Esophagus squamous epithelium (tissue), 5 donors: ENCODE data around the gene TMED10. TPM values are rescaled to one million over a fixed set of nuclear protein-coding genes. Genes with fewer than 3 reads are reported as not detected.

Experiments
- DNase-seq: peaks from one replicate; lab custom pipeline; 2025; lab: John Stamatoyannopoulos, UW
- H3K27ac ChIP-seq, 4 donors: fragments of 200-600 bp; sonication (generic); one replicate each; pipeline ENCODE4 v1.5.1; 2016 to 2019; ENCODE audit warnings: mild to moderate bottlenecking in 1 of 4
- H3K27me3 ChIP-seq, 4 donors: fragments of 200-600 bp; sonication (generic); 1 replicate in 3 of 4; 2 replicates in 1 of 4; pipeline versions ENCODE4 v1.5.1 to v1.6.0; 2017 to 2021; ENCODE audit warnings: antibody characterized with exemption in 1 of 4
- H3K36me3 ChIP-seq, 3 donors: fragments of 200-600 bp; sonication (generic); one replicate each; pipeline ENCODE4 v1.5.1; 2016 to 2019
- H3K4me1 ChIP-seq, 3 donors: fragments of 200-600 bp; sonication (generic); one replicate each; pipeline ENCODE4 v1.5.1; 2017 to 2019
- H3K4me3 ChIP-seq, 4 donors: fragments of 200-600 bp; sonication (generic); 1 replicate in 3 of 4; 2 replicates in 1 of 4; pipeline ENCODE4 v1.5.1; 2016 to 2019; ENCODE audit warnings: mild to moderate bottlenecking in 2 of 4, moderate library complexity in 1 of 4
- H3K9me3 ChIP-seq, 3 donors: fragments of 200-600 bp; sonication (generic); one replicate each; pipeline ENCODE4 v1.5.1; 2016 to 2019
- POLR2A ChIP-seq, 4 donors: fragments of 450-650 bp; IDR thresholded peaks; one replicate each; pipeline ENCODE4 v1.6.1; 2017; ENCODE audit warnings: antibody characterized with exemption in 4 of 4, mild to moderate bottlenecking in 4 of 4, moderate library complexity in 3 of 4
- WGBS, 2 donors: methylation state at CpG; one replicate each; pipeline ENCODE4 v1.1.5; 2018; 5-methylcytosine and 5-hydroxymethylcytosine counted together
- intact Hi-C: fragments of 100-400 bp; cut with DNase I; formaldehyde crosslinking; loops from one replicate; pipeline ENCODE4 v1.15.0; 2022
- total RNA-seq, 4 donors: library from RNA; depleted of rRNA; stranded (reverse); fragments of >200 nt; gene quantifications; one replicate each; pipeline ENCODE4 v1.1.0, GENCODE V29; 2016
- TF ChIP-seq, protein P1 (sequence below), 6 experiments: fragments of 450-650 bp in 4 of 6; fragments of 200-600 bp in 2 of 6; sonication (generic) in 2 of 6; IDR thresholded peaks; one replicate each; pipeline ENCODE4 v1.5.1; 2016 to 2019; ENCODE audit warnings: antibody characterized with exemption in 6 of 6, mild to moderate bottlenecking in 4 of 6, moderate library complexity in 4 of 6
- donor health status: DM: yes; HTN: yes; CAD: no.

The TMED10 gene
- 100 to 1,000 TPM; 174 to 267 (median 206) TPM for total RNA-seq

DNA sequence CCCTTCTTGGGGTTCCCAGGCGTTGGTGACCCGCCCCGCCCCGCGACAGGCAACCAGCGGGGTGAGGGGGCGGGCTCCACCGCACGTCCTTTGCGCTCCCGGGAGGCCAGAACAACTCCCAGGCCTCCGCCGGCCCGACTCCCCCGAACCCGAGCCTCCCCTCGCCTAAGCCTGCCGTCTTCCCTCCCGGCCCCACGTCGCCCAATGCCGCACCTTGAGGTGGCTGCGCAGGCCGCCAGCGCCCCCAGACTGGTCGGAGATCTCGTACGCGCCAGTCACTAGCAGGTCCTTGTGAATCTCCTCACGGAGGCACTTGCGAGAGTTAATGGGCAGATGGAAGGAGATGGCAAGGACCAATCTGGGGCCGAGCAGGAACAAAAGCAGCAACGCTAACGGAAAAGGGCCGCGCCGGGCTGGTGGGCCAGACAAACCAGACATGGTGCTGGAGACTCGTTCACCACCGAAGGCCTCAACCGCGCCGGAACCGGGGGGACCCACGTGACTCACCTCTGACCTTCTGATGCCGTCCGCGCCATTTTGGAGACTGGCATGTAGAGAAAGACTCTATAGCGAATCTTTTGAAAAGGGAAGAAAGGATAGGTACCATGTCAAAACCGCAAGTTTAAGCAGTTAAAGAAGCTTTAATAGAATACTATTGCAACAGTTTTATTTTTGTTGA lies at the start of gene TMED10:
Gene TMED10, minus strand, starts transcription at position 471 of the 679 bp plus-strand sequence. Its CDS starts 33 bp downstream, at position 438.
- Histone ChIP-seq H3K4me1 (peaks cover 10 to 50% (median 20%) of the 10 kb centered on the region in 3 donors), H3K27me3 (no peaks in the 10 kb centered on the region), H3K36me3 (no peaks in the 10 kb centered on the region), H3K27ac (peak within 1 kb of the TSS; percentile 92 to 99 (median 98)), H3K9me3 (no peaks in the 10 kb centered on the region), H3K4me3 (peak within 1 kb of the TSS; percentile 77 to 98 (median 92))
- peak; percentile 68 for DNase-seq
- intact Hi-C loops = no loop called here
- 0 to 1% methylated on average over 20 to 21 of the region's 49 CpGs for WGBS, 2 donors
- TF ChIP-seq POLR2A (IDR thresholded peaks at IDR 0.05) = peak in 3 of 4 donors; percentile 19 to 81 (median 26)
- TF ChIP-seq, protein P1, sequence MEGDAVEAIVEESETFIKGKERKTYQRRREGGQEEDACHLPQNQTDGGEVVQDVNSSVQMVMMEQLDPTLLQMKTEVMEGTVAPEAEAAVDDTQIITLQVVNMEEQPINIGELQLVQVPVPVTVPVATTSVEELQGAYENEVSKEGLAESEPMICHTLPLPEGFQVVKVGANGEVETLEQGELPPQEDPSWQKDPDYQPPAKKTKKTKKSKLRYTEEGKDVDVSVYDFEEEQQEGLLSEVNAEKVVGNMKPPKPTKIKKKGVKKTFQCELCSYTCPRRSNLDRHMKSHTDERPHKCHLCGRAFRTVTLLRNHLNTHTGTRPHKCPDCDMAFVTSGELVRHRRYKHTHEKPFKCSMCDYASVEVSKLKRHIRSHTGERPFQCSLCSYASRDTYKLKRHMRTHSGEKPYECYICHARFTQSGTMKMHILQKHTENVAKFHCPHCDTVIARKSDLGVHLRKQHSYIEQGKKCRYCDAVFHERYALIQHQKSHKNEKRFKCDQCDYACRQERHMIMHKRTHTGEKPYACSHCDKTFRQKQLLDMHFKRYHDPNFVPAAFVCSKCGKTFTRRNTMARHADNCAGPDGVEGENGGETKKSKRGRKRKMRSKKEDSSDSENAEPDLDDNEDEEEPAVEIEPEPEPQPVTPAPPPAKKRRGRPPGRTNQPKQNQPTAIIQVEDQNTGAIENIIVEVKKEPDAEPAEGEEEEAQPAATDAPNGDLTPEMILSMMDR (IDR thresholded peaks at IDR 0.05) = no peak

DNA sequence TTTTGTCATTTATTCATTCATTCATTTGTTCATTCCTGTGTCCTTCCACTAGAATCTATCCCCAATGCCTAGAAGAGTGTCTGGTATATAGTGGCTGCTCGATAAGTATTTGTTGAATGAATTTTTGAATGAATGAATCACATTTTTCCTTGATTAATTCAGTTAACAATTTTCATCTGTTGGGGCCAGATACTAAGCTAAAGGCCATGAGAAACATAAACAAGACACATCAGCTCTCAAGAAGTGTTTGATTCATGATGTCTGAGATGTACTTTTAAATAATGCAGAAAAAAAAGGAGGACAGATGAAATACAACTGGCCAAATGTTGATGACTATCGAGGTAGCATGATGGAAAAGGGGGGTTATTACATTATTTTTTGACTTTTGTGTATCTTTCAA lies 48.1 kb upstream of the TMED10 start:
- no peak for DNase-seq
- Histone ChIP-seq H3K9me3 (no peaks in the 10 kb centered on the region), H3K4me3 (no peak overlapping the region), H3K36me3 (no peaks in the 10 kb centered on the region), H3K4me1 (peaks cover 2 to 15% (median 11%) of the 10 kb centered on the region in 3 donors), H3K27ac (no peak overlapping the region), H3K27me3 (no peaks in the 10 kb centered on the region)
- TF ChIP-seq POLR2A (IDR thresholded peaks at IDR 0.05) = no peak
- TF ChIP-seq, protein P1 (IDR thresholded peaks at IDR 0.05) = no peak
- intact Hi-C loops = no loop called here
- 65 to 76% methylated on average over 2 of the region's 2 CpGs for WGBS, 2 donors

DNA sequence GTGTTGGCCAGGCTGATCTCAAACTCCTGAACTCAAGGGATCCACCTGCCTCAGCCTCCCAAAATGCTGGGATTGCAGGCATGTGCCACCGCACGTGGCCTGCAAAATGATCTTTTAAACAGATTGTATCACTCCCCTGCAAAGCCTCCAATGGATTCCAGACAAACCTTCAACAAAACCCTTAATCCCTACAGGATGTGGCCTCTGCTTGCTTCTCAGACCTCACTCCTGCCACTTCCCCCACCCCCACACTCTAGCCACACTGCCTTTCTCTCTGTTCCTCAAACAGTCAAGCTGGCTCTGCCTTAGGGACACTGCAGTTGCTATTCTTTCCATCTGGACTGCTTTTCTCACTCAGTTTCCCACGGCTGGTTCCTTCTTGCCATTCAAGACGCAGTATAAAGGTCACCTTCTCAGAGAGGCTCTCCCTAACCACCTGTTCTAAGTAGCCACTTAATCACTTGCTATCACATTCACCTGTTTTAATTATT lies 47.3 kb upstream of the TMED10 start:
- WGBS, 2 donors = 68 to 79% methylated on average over 4 of the region's 4 CpGs
- intact Hi-C loops = no loop called here

DNA sequence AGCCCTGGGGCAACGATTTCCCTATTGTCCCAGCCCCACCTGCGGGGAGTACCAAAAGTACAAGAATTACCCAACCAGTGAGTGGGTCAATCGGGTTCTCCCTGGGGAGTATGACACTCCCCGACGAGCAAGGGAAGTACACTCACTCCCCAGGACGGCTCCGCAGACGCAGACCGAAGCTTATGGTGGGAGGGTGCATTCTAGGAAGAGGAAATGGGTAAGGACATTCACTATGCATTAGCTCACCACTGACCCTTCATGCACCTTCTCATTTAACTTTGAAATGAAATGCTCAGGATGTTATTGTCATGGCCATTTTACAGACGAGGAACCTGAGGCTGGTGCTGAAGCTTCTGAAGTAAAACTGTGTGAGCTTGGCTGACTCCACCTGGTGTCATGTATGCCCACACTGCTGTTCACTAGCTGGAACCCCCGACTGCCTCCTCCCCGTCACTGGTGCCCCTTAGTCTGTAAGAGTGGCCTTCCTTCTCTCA lies 45.8 kb upstream of the TMED10 start:
- Histone ChIP-seq H3K27ac (peak overlapping the region in 1 of 4 donors; percentile 26), H3K27me3 (no peaks in the 10 kb centered on the region), H3K4me3 (no peak overlapping the region), H3K36me3 (no peaks in the 10 kb centered on the region), H3K4me1 (peaks cover 0 to 11% (median 8%) of the 10 kb centered on the region in 3 donors), H3K9me3 (no peaks in the 10 kb centered on the region)
- TF ChIP-seq POLR2A (IDR thresholded peaks at IDR 0.05) = no peak
- TF ChIP-seq, protein P1 (IDR thresholded peaks at IDR 0.05) = peak in 1 of 6 experiments; percentile 18
- WGBS, 2 donors = 58 to 61% methylated on average over 4 to 12 of the region's 12 CpGs
- intact Hi-C loops = no loop called here
- DNase-seq = no peak

More for the DNA sequence above, 47.3 kb upstream of the TMED10 start:
- DNase-seq = no peak
- Histone ChIP-seq H3K4me1 (peaks cover 0 to 11% (median 8%) of the 10 kb centered on the region in 3 donors), H3K9me3 (no peaks in the 10 kb centered on the region), H3K27ac (peak overlapping the region in 1 of 4 donors; percentile 9), H3K4me3 (no peak overlapping the region), H3K36me3 (no peaks in the 10 kb centered on the region), H3K27me3 (no peaks in the 10 kb centered on the region)
- TF ChIP-seq POLR2A (IDR thresholded peaks at IDR 0.05) = no peak
- TF ChIP-seq, protein P1 (IDR thresholded peaks at IDR 0.05) = no peak

DNA sequence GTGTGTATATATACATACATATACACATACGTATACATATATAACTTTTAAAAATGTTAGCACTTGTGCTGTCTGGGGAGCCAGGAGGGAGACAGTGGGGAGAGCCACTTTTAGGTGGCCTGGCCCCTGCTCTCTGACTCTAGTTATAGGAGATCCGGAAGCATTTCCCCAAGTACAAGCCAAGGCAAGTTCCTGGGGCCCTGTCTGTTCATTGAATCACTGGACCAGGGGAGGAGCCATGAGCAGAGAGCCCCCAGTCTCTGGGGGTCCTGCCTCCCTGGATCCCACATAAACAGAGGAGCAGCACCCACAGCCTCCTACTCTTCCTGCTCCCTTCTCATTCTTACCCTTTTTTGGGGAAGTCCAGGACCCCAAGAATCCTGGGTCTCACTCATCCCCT lies 45.4 kb upstream of the TMED10 start:
- no peaks in the 10 kb centered on the region for H3K9me3 ChIP-seq
- H3K4me3 ChIP-seq = no peak overlapping the region
- intact Hi-C loops = no loop called here
- WGBS, 2 donors = 45 to 68% methylated on average over 2 of the region's 2 CpGs
- TF ChIP-seq, protein P1 (IDR thresholded peaks at IDR 0.05) = no peak
- no peak for TF ChIP-seq POLR2A (IDR thresholded peaks at IDR 0.05)
- no peaks in the 10 kb centered on the region for H3K36me3 ChIP-seq
- peaks cover 0 to 11% (median 8%) of the 10 kb centered on the region in 3 donors for H3K4me1 ChIP-seq
- no peaks in the 10 kb centered on the region for H3K27me3 ChIP-seq
- no peak for DNase-seq
- H3K27ac ChIP-seq = peak overlapping the region in 1 of 4 donors; percentile 26
